Measurements from ENCODE around the gene GNB5.
A peak's percentile ranks its signal among the peaks of the same experiment; 100 is the strongest.

The GNB5 gene

GRCh38 chr15:52076889-52077781 lies 114.1 kb downstream of the GNB5 start:
- H3K4me3 ChIP-seq (ENCODE audit: severe bottlenecking): no peak overlapping the region
- H3K9me3 ChIP-seq (ENCODE audit: severe bottlenecking): no peaks in the 10 kb centered on the region
- no peaks in the 10 kb centered on the region for H3K36me3 ChIP-seq (ENCODE audit: low read depth)
- H3K27ac ChIP-seq (ENCODE audit: poor library complexity, severe bottlenecking): peak overlapping the region; percentile 96
- ATAC-seq (ENCODE audit: low read depth): peak; percentile 91
- peaks cover 53% of the 10 kb centered on the region for H3K4me1 ChIP-seq (ENCODE audit: insufficient read depth, poor library complexity, severe bottlenecking)
- H3K27me3 ChIP-seq (ENCODE audit: insufficient read depth, poor library complexity, severe bottlenecking): no peaks in the 10 kb centered on the region
- TF ChIP-seq, protein P1, sequence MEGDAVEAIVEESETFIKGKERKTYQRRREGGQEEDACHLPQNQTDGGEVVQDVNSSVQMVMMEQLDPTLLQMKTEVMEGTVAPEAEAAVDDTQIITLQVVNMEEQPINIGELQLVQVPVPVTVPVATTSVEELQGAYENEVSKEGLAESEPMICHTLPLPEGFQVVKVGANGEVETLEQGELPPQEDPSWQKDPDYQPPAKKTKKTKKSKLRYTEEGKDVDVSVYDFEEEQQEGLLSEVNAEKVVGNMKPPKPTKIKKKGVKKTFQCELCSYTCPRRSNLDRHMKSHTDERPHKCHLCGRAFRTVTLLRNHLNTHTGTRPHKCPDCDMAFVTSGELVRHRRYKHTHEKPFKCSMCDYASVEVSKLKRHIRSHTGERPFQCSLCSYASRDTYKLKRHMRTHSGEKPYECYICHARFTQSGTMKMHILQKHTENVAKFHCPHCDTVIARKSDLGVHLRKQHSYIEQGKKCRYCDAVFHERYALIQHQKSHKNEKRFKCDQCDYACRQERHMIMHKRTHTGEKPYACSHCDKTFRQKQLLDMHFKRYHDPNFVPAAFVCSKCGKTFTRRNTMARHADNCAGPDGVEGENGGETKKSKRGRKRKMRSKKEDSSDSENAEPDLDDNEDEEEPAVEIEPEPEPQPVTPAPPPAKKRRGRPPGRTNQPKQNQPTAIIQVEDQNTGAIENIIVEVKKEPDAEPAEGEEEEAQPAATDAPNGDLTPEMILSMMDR (IDR thresholded peaks at IDR 0.05; ENCODE audit: poor library complexity, severe bottlenecking): no peak
- peak; percentile 92 for DNase-seq (ENCODE audit: low spot score)

- DNase-seq (ENCODE audit: low spot score) (peak; percentile 78), ATAC-seq (ENCODE audit: low read depth) (peak; percentile 80)
- Histone ChIP-seq H3K4me1 (ENCODE audit: insufficient read depth, poor library complexity, severe bottlenecking) (peaks cover 62% of the 10 kb centered on the region), H3K27me3 (ENCODE audit: insufficient read depth, poor library complexity, severe bottlenecking) (no peaks in the 10 kb centered on the region), H3K36me3 (ENCODE audit: low read depth) (no peaks in the 10 kb centered on the region), H3K27ac (ENCODE audit: poor library complexity, severe bottlenecking) (peak overlapping the region; percentile 66), H3K9me3 (ENCODE audit: severe bottlenecking) (no peaks in the 10 kb centered on the region), H3K4me3 (ENCODE audit: severe bottlenecking) (no peak overlapping the region)
- TF ChIP-seq, protein P1 (IDR thresholded peaks at IDR 0.05; ENCODE audit: poor library complexity, severe bottlenecking): no peak
Measured at GRCh38 chr15:52071570-52071969, 119.6 kb downstream of the GNB5 start.

DNA sequence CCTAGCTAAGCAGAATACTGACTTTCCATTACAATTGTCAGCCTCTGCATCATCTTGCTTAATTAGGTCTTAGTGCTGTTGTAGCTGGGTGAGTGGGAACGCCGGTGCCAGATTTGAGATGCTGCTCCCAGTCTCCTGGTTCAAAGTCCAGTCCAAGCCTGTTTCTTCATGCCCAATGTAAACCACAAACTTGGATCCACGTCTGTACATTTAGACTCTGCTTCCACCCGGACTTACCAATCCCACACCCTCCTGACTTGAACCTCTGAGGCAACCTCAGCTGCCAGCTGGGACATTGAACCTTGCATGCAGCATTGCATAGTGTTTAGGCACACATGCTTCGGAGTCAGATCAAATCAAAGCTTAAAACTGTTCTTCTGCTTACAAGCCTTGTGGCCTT lies 121.6 kb downstream of the GNB5 start:
- TF ChIP-seq, protein P1 (IDR thresholded peaks at IDR 0.05; ENCODE audit: poor library complexity, severe bottlenecking): no peak
- Histone ChIP-seq H3K9me3 (ENCODE audit: severe bottlenecking) (no peaks in the 10 kb centered on the region), H3K4me3 (ENCODE audit: severe bottlenecking) (no peak overlapping the region), H3K4me1 (ENCODE audit: insufficient read depth, poor library complexity, severe bottlenecking) (peaks cover 49% of the 10 kb centered on the region), H3K27me3 (ENCODE audit: insufficient read depth, poor library complexity, severe bottlenecking) (no peaks in the 10 kb centered on the region), H3K27ac (ENCODE audit: poor library complexity, severe bottlenecking) (peak overlapping the region; percentile 66), H3K36me3 (ENCODE audit: low read depth) (peaks cover 17% of the 10 kb centered on the region)
- ATAC-seq (ENCODE audit: low read depth): peak; percentile 35
- no peak for DNase-seq (ENCODE audit: low spot score)

DNA sequence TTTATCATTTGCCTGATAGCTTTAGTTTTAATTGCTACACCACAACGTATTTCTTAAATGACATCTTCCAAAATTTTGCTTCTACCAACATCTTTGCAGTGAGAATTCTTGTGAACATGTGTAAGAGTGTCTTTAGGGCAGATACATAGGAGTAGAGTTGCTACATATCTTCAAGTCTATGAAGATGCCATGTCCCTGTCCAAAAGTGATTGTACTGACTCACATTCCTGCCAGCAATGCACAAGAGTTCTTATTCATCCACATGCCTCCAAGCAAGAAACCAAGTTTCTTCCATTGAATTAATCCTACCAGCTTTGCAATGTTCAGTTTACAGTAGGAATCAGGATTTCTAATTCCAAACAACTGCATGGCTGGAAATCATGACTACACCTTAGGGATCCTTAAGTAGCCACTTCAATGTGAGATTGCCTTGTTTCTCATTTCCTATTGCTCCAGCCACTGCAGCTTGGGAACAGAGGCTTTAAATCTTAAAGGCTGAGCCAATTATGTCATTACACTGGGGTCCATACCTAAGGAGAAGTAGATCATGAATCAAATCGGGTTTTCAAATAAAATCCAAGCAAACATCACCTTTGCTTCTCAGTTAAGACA lies 123.1 kb downstream of the GNB5 start:
- peaks cover 32% of the 10 kb centered on the region for H3K36me3 ChIP-seq (ENCODE audit: low read depth)
- ATAC-seq (ENCODE audit: low read depth) (peak; percentile 57), DNase-seq (ENCODE audit: low spot score) (no peak)
- H3K9me3 ChIP-seq (ENCODE audit: severe bottlenecking): no peaks in the 10 kb centered on the region
- H3K4me3 ChIP-seq (ENCODE audit: severe bottlenecking): no peak overlapping the region
- TF ChIP-seq, protein P1 (IDR thresholded peaks at IDR 0.05; ENCODE audit: poor library complexity, severe bottlenecking): no peak
- peaks cover 49% of the 10 kb centered on the region for H3K4me1 ChIP-seq (ENCODE audit: insufficient read depth, poor library complexity, severe bottlenecking)
- peak overlapping the region; percentile 66 for H3K27ac ChIP-seq (ENCODE audit: poor library complexity, severe bottlenecking)
- no peaks in the 10 kb centered on the region for H3K27me3 ChIP-seq (ENCODE audit: insufficient read depth, poor library complexity, severe bottlenecking)
